ENCODE results near the gene STK10. TPM values are rescaled to one million over a fixed set of nuclear protein-coding genes. Genes with fewer than 3 reads are reported as not detected.

The STK10 gene
- polyA plus RNA-seq, 1 donor (not counting 4 experiments of a cell fraction or from before 2014, with no cell fraction given) = 19.8 TPM

GRCh38 chr5:172048170-172048422 lies 139.9 kb downstream of the STK10 start:
- Histone ChIP-seq H3K27ac (ENCODE audit: control insufficient read depth, insufficient read depth, low read length) (no peak overlapping the region), H3K4me3 (ENCODE audit: control insufficient read depth in 2 of 3, extremely low read depth in 1 of 3, insufficient read depth in 2 of 3, low read depth in 1 of 3, low read length in 3 of 3) (no peak overlapping the region), H4K20me1 (ENCODE audit: control insufficient read depth, extremely low read depth, insufficient read depth, low read length) (no peaks in the 10 kb centered on the region), H3K4me1 (ENCODE audit: control insufficient read depth, extremely low read depth, insufficient read depth, low read length) (no peaks in the 10 kb centered on the region), H3K9ac (ENCODE audit: control insufficient read depth, extremely low read depth, insufficient read depth, low read length) (no peak overlapping the region), H3K79me2 (ENCODE audit: control insufficient read depth, insufficient read depth, low read length) (no peaks in the 10 kb centered on the region), H3K36me3 (ENCODE audit: control insufficient read depth in 2 of 2, extremely low read depth in 1 of 2, insufficient read depth in 2 of 2, low read length in 2 of 2) (peaks cover 29 to 43% of the 10 kb centered on the region in 2 experiments), H3K9me1 (ENCODE audit: control insufficient read depth, extremely low read depth, insufficient read depth, low read length) (no peaks in the 10 kb centered on the region), H3K4me2 (ENCODE audit: control insufficient read depth, extremely low read depth, insufficient read depth, low read depth, low read length) (no peak overlapping the region), H3K27me3 (ENCODE audit: control insufficient read depth, extremely low read depth, insufficient read depth, low read length) (no peaks in the 10 kb centered on the region), H2AFZ (ENCODE audit: control insufficient read depth, low read length) (no peak overlapping the region), H3K9me3 (ENCODE audit: control insufficient read depth, low read depth, low read length) (no peaks in the 10 kb centered on the region)
- TF ChIP-seq EZH2 (IDR thresholded peaks at IDR 0.05; ENCODE audit: low read length) (no peak), CTCF (optimal IDR thresholded peaks at IDR 0.05 in 1 of 3, IDR thresholded peaks at IDR 0.05 in 1 of 3, conservative IDR thresholded peaks at IDR 0.05 in 1 of 3; ENCODE audit: extremely low read depth in 1 of 3, insufficient read depth in 2 of 3, low read length in 3 of 3) (no peak)
- dilution Hi-C loops (cut with MboI; ENCODE audit: extremely low pct_ligation_motif_present, low sequenced_read_pairs) = no loop called here
- no peak for DNase-seq (ENCODE audit: low read depth, low spot score)
- FAIRE-seq = no peak

- Histone ChIP-seq H3K4me3 (ENCODE audit: control insufficient read depth in 2 of 3, extremely low read depth in 1 of 3, insufficient read depth in 2 of 3, low read depth in 1 of 3, low read length in 3 of 3) (no peak overlapping the region), H2AFZ (ENCODE audit: control insufficient read depth, low read length) (no peak overlapping the region), H3K4me1 (ENCODE audit: control insufficient read depth, extremely low read depth, insufficient read depth, low read length) (no peaks in the 10 kb centered on the region), H3K27ac (ENCODE audit: control insufficient read depth, insufficient read depth, low read length) (no peak overlapping the region), H3K36me3 (ENCODE audit: control insufficient read depth in 2 of 2, extremely low read depth in 1 of 2, insufficient read depth in 2 of 2, low read length in 2 of 2) (peaks cover 23 to 34% of the 10 kb centered on the region in 2 experiments), H3K9me3 (ENCODE audit: control insufficient read depth, low read depth, low read length) (no peaks in the 10 kb centered on the region), H3K27me3 (ENCODE audit: control insufficient read depth, extremely low read depth, insufficient read depth, low read length) (no peaks in the 10 kb centered on the region), H3K4me2 (ENCODE audit: control insufficient read depth, extremely low read depth, insufficient read depth, low read depth, low read length) (no peak overlapping the region), H3K9ac (ENCODE audit: control insufficient read depth, extremely low read depth, insufficient read depth, low read length) (no peak overlapping the region), H4K20me1 (ENCODE audit: control insufficient read depth, extremely low read depth, insufficient read depth, low read length) (no peaks in the 10 kb centered on the region), H3K9me1 (ENCODE audit: control insufficient read depth, extremely low read depth, insufficient read depth, low read length) (no peaks in the 10 kb centered on the region), H3K79me2 (ENCODE audit: control insufficient read depth, insufficient read depth, low read length) (no peaks in the 10 kb centered on the region)
- dilution Hi-C loops (cut with MboI; ENCODE audit: extremely low pct_ligation_motif_present, low sequenced_read_pairs) = no loop called here
- DNase-seq (ENCODE audit: low read depth, low spot score) (no peak), FAIRE-seq (no peak)
- no peak for TF ChIP-seq EZH2 (IDR thresholded peaks at IDR 0.05; ENCODE audit: low read length)
Observed at GRCh38 chr5:172046593-172046992, 141.4 kb downstream of the STK10 start.

- DNase-seq (ENCODE audit: low read depth, low spot score) (no peak), FAIRE-seq (no peak)
- Histone ChIP-seq H3K9me3 (ENCODE audit: control insufficient read depth, low read depth, low read length) (no peaks in the 10 kb centered on the region), H3K9me1 (ENCODE audit: control insufficient read depth, extremely low read depth, insufficient read depth, low read length) (no peaks in the 10 kb centered on the region), H3K27me3 (ENCODE audit: control insufficient read depth, extremely low read depth, insufficient read depth, low read length) (no peaks in the 10 kb centered on the region), H3K9ac (ENCODE audit: control insufficient read depth, extremely low read depth, insufficient read depth, low read length) (no peak overlapping the region), H3K27ac (ENCODE audit: control insufficient read depth, insufficient read depth, low read length) (no peak overlapping the region), H3K4me3 (ENCODE audit: control insufficient read depth in 2 of 3, extremely low read depth in 1 of 3, insufficient read depth in 2 of 3, low read depth in 1 of 3, low read length in 3 of 3) (no peak overlapping the region), H3K79me2 (ENCODE audit: control insufficient read depth, insufficient read depth, low read length) (no peaks in the 10 kb centered on the region), H2AFZ (ENCODE audit: control insufficient read depth, low read length) (no peak overlapping the region), H3K4me1 (ENCODE audit: control insufficient read depth, extremely low read depth, insufficient read depth, low read length) (no peaks in the 10 kb centered on the region), H3K4me2 (ENCODE audit: control insufficient read depth, extremely low read depth, insufficient read depth, low read depth, low read length) (no peak overlapping the region), H4K20me1 (ENCODE audit: control insufficient read depth, extremely low read depth, insufficient read depth, low read length) (no peaks in the 10 kb centered on the region), H3K36me3 (ENCODE audit: control insufficient read depth in 2 of 2, extremely low read depth in 1 of 2, insufficient read depth in 2 of 2, low read length in 2 of 2) (peaks cover 23 to 30% of the 10 kb centered on the region in 2 experiments)
- TF ChIP-seq EZH2 (IDR thresholded peaks at IDR 0.05; ENCODE audit: low read length) = no peak
- TF ChIP-seq CTCF (optimal IDR thresholded peaks at IDR 0.05 in 1 of 3, IDR thresholded peaks at IDR 0.05 in 1 of 3, conservative IDR thresholded peaks at IDR 0.05 in 1 of 3; ENCODE audit: extremely low read depth in 1 of 3, insufficient read depth in 2 of 3, low read length in 3 of 3) = no peak
- dilution Hi-C loops (cut with MboI; ENCODE audit: extremely low pct_ligation_motif_present, low sequenced_read_pairs) = no loop called here
Observed at GRCh38 chr5:172045315-172045632, 142.8 kb downstream of the STK10 start.
